ENCODE data around the gene FNDC3A. TPM values are rescaled to one million over a fixed set of nuclear protein-coding genes. Genes with fewer than 3 reads are reported as not detected.
A peak's percentile ranks its signal among the peaks of the same experiment; 100 is the strongest.

Gene FNDC3A
- total and polyA plus RNA-seq, 12 donors: 11.3 to 30.3 (median 23.1) TPM

- Histone ChIP-seq H3K27ac (no peak overlapping the region), H3K4me1 (peaks cover 0 to 4% (median 0%) of the 10 kb centered on the region in 9 donors), H3K9me3 (no peaks in the 10 kb centered on the region), H3K4me3 (no peak overlapping the region), H3K27me3 (no peaks in the 10 kb centered on the region), H3K36me3 (peaks cover 0 to 76% (median 31%) of the 10 kb centered on the region in 9 donors)
- no peak for TF ChIP-seq CTCF (IDR thresholded peaks at IDR 0.05)
- WGBS, 2 donors: 96 to 98% methylated on average over 4 of the region's 4 CpGs
- DNase-seq (no peak), ATAC-seq (no peak)
- intact Hi-C loops (cut with DNase I): no loop called here
These were observed 232.9 kb downstream of the FNDC3A start for GRCh38 chr13:49208619-49209018.

DNA sequence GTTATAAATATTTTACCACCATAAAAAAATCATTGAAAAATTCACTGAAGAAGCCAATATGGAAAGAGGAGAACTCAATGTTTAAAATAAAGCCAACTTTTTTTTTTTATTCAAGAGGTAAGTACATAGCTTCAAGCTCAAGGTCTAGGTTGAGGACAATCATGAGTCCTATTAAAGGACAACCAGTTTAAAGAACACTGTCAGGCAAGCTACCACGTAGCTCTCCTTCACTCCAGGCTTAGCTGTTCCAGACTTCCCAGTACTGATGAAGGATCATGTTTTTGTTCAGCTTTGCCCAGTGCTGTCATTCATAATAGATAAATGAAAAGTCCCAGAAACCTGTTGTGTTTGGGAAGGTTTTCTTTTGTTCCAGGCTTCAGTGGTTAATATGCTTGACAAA lies 234.4 kb downstream of the FNDC3A start:
- H3K4me1 ChIP-seq: peaks cover 0 to 8% (median 0%) of the 10 kb centered on the region in 9 donors
- no peak overlapping the region for H3K27ac ChIP-seq
- H3K27me3 ChIP-seq: no peaks in the 10 kb centered on the region
- intact Hi-C loops (cut with DNase I): no loop called here
- no peaks in the 10 kb centered on the region for H3K9me3 ChIP-seq
- H3K36me3 ChIP-seq: peaks cover 0 to 61% (median 17%) of the 10 kb centered on the region in 9 donors
- DNase-seq: no peak
- no peak overlapping the region for H3K4me3 ChIP-seq
- ATAC-seq: peak in 2 of 8 donors; percentile 70 to 73
- no peak for TF ChIP-seq CTCF (IDR thresholded peaks at IDR 0.05)
- WGBS, 2 donors: 52 to 67% methylated on average over 1 of the region's 1 CpG

GRCh38 chr13:49210669-49211068 lies 235.0 kb downstream of the FNDC3A start:
- 93 to 94% methylated on average over 5 of the region's 5 CpGs for WGBS, 2 donors
- TF ChIP-seq CTCF (IDR thresholded peaks at IDR 0.05): no peak
- ATAC-seq: no peak
- H3K9me3 ChIP-seq: no peaks in the 10 kb centered on the region
- no peak overlapping the region for H3K4me3 ChIP-seq
- H3K27me3 ChIP-seq: no peaks in the 10 kb centered on the region
- intact Hi-C loops (cut with DNase I): no loop called here
- H3K4me1 ChIP-seq: peaks cover 0 to 11% (median 0%) of the 10 kb centered on the region in 9 donors
- H3K27ac ChIP-seq: no peak overlapping the region
- no peak for DNase-seq
- peaks cover 0 to 56% (median 17%) of the 10 kb centered on the region in 9 donors for H3K36me3 ChIP-seq

DNA sequence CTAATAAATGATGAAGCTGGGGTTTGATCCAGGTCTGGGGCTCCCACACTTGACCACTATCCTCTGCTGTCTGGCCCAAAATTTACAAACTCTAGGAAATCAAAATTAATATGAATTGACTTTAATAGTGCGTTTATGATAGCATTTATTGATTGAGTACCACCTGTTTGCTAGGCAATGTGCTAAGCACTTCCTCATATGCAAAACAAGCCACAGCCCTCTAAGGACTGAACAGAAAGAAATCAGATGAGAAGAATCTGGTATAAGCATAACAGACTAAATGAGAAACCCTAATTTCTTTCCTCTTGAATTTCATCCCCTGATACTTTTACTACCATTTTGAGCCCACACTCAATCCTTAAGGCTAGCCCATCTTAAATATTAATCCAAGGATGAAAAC lies 237.8 kb downstream of the FNDC3A start:
- no peak overlapping the region for H3K4me3 ChIP-seq
- peaks cover 0 to 11% (median 0%) of the 10 kb centered on the region in 9 donors for H3K4me1 ChIP-seq
- H3K27ac ChIP-seq: no peak overlapping the region
- no peaks in the 10 kb centered on the region for H3K9me3 ChIP-seq
- 96 to 98% methylated on average over 1 of the region's 1 CpG for WGBS, 2 donors
- H3K36me3 ChIP-seq: peaks cover 0 to 27% (median 0%) of the 10 kb centered on the region in 9 donors
- ATAC-seq (no peak), DNase-seq (no peak)
- H3K27me3 ChIP-seq: peaks cover 0 to 8% (median 7%) of the 10 kb centered on the region in 7 donors
- TF ChIP-seq CTCF (IDR thresholded peaks at IDR 0.05): no peak
- intact Hi-C loops (cut with DNase I): no loop called here
